CD4-positive, alpha-beta memory T cell (primary cell): Measurements from ENCODE around the gene ZNF747. TPM values are rescaled to one million over a fixed set of nuclear protein-coding genes. Genes with fewer than 3 reads are reported as not detected.

ENCODE experiments used
- CTCF ChIA-PET: fragments of 350-600 bp; sonication (Branson Sonifier 250); formaldehyde crosslinking; loops from one replicate; lab custom pipeline; 2021; ENCODE audit warnings: inconsistent platforms; ENCODE audit not compliant: partially characterized antibody; lab: Charles Lee
- POLR2A ChIA-PET: fragments of 350-600 bp; sonication (Branson Sonifier 250); formaldehyde crosslinking; loops from one replicate; lab custom pipeline; 2021; ENCODE audit not compliant: partially characterized antibody; lab: Charles Lee
- DNase-seq, 5 donors: peaks; one replicate each; pipeline versions ENCODE4 v3.0.0 to v3.0.0-alpha.2; 2020 to 2022; ENCODE audit warnings: mixed read lengths in 1 of 5
- H3K27ac ChIP-seq: one replicate; pipeline ENCODE4 v1.7.0; 2013; ENCODE audit warnings: low read depth, low read length
- H3K27me3 ChIP-seq: 2 replicates; pipeline ENCODE4 v1.7.0; 2013; ENCODE audit warnings: mild to moderate bottlenecking, low read length, moderate library complexity; ENCODE audit not compliant: insufficient read depth
- H3K36me3 ChIP-seq: 2 replicates; pipeline ENCODE4 v1.7.0; 2013; ENCODE audit warnings: mild to moderate bottlenecking, low read length, moderate library complexity; ENCODE audit not compliant: insufficient read depth
- H3K4me1 ChIP-seq: 2 replicates; pipeline ENCODE4 v1.7.0; 2013; ENCODE audit warnings: mild to moderate bottlenecking, low read length, moderate library complexity; ENCODE audit not compliant: insufficient read depth
- H3K4me3 ChIP-seq, 2 donors: one replicate each; pipeline ENCODE4 v1.7.0; 2013; ENCODE audit warnings: low read length in 2 of 2, mild to moderate bottlenecking in 1 of 2
- H3K9me3 ChIP-seq, 2 donors: one replicate each; pipeline ENCODE4 v1.7.0; 2013; ENCODE audit warnings: low read length in 2 of 2, control low read depth in 1 of 2; ENCODE audit not compliant: control insufficient read depth in 1 of 2
- H3K27ac Mint-ChIP-seq, 7 donors: one replicate each; pipeline ENCODE4 v1.8.0; 2020 to 2021; ENCODE audit warnings: mixed read lengths in 7 of 7, mild to moderate bottlenecking in 6 of 7, inconsistent platforms in 3 of 7, moderate library complexity in 3 of 7
- H3K27me3 Mint-ChIP-seq, 2 donors: one replicate each; pipeline ENCODE4 v1.8.0; 2020 to 2021; ENCODE audit warnings: mixed read lengths in 2 of 2
- H3K36me3 Mint-ChIP-seq, 2 donors: one replicate each; pipeline ENCODE4 v1.8.0; 2020 to 2021; ENCODE audit warnings: mixed read lengths in 2 of 2, inconsistent platforms in 1 of 2, mild to moderate bottlenecking in 1 of 2
- H3K4me1 Mint-ChIP-seq, 4 donors: one replicate each; pipeline ENCODE4 v1.8.0; 2020 to 2021; ENCODE audit warnings: mixed read lengths in 4 of 4, mild to moderate bottlenecking in 1 of 4
- H3K4me3 Mint-ChIP-seq, 8 donors: one replicate each; pipeline ENCODE4 v1.8.0; 2020 to 2021; ENCODE audit warnings: mixed read lengths in 8 of 8, mild to moderate bottlenecking in 7 of 8, moderate library complexity in 6 of 8, inconsistent platforms in 3 of 8
- H3K9me3 Mint-ChIP-seq, 8 donors: one replicate each; pipeline ENCODE4 v1.8.0; 2020 to 2021; ENCODE audit warnings: mixed read lengths in 8 of 8, mild to moderate bottlenecking in 5 of 8, inconsistent platforms in 3 of 8, moderate library complexity in 1 of 8
- intact Hi-C: fragments of 100-400 bp; cut with micrococcal nuclease; formaldehyde crosslinking; loops from one replicate; pipeline ENCODE4 v1.15.1; 2023
- polyA plus RNA-seq, 2 donors: library from polyadenylated mRNA; unstranded; fragments of 300-500 nt; fragmentation: Illumina TruSeq; gene quantifications; one replicate each; pipeline ENCODE4 v1.2.3, GENCODE V29; 2021
- total RNA-seq, 2 experiments: library from RNA; stranded (reverse); gene quantifications; one replicate each; pipeline ENCODE4 v1.2.3, GENCODE V29; 2021

The ZNF747 gene
- total and polyA plus RNA-seq, 4 experiments from 2014 or later, result 7.8 to 17.8 (median 12.2) TPM

DNA sequence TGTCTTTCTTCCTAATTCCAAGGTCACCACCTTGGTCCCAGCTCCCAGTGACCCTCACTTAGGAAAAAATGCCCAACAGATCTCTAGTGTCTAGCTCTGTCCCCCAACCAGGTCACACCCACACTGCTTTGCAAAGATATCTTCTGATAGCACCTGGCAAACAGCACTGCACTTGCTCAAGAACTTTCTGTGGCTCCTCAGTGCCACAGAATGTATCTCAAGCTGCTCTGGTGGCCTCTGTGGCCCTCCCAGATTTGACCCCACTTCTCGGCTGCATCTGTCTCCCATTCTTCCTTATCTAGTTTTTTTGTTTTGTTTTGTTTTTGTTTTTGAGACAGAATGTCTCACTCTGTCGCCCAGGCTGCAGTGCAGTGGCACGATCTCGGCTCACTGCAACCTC is 31.9 kb upstream of the ZNF747 start:
- peak overlapping the region; percentile 77 for H3K27ac ChIP-seq
- no peaks in the 10 kb centered on the region for H3K9me3 ChIP-seq
- peak overlapping the region in 1 of 8 donors; percentile 39 for H3K4me3 Mint-ChIP-seq
- peaks cover 16 to 52% (median 33%) of the 10 kb centered on the region in 4 donors for H3K4me1 Mint-ChIP-seq
- H3K36me3 Mint-ChIP-seq, result peaks cover 0 to 2% of the 10 kb centered on the region in 2 donors
- ChIA-PET POLR2A (interaction anchor here (1.0 to 4.5 kb wide), 6 partner anchors 9 to 92 kb away, joined by 3 to 78 read pairs (median 5); partner anchors contain the start of genes FBRS, ZNF747, ZNF764 and ZNF785), CTCF (interaction anchor here (1.0 to 2.4 kb wide), 5 partner anchors 8 to 137 kb away, joined by 3 to 13 read pairs (median 4); partner anchors contain the start of genes DCTPP1 and ZNF747)
- intact Hi-C loops, result no loop called here
- no peak for DNase-seq
- peaks cover 54% of the 10 kb centered on the region for H3K4me1 ChIP-seq
- no peaks in the 10 kb centered on the region for H3K9me3 Mint-ChIP-seq
- no peaks in the 10 kb centered on the region for H3K27me3 Mint-ChIP-seq
- no peak overlapping the region for H3K4me3 ChIP-seq
- no peaks in the 10 kb centered on the region for H3K27me3 ChIP-seq
- H3K27ac Mint-ChIP-seq, result peak overlapping the region; percentile 36 to 99 (median 96)
- peaks cover 4% of the 10 kb centered on the region for H3K36me3 ChIP-seq

DNA sequence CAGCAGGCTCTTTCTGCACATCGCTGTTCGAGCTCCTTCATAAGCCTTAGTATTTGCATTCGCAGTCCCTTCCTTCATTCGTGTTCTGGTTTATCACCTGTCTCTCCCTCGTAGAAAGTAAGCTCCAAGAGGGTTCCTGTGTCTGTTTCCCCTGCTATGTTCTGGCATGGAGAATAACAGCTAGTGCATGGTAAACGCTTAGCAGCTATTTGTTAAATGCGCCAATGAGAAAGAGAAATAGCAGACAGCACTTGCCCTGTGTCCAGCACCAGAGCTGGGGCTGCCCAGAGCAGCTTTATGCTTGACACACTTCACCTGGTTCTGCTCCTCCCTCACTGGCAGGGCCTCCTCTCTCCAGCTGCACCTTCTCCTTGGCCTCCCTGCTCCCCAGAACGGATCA is 31.3 kb upstream of the ZNF747 start:
- H3K27me3 Mint-ChIP-seq, result no peaks in the 10 kb centered on the region
- ChIA-PET CTCF (interaction anchor here (1.0 to 2.2 kb wide), 3 partner anchors 7 to 136 kb away, joined by 3 to 9 read pairs (median 4); partner anchors contain the start of gene DCTPP1), POLR2A (interaction anchor here (0.9 to 4.5 kb wide), 6 partner anchors 8 to 93 kb away, joined by 3 to 78 read pairs (median 5); partner anchors contain the start of genes FBRS, ZNF747, ZNF764 and ZNF785)
- H3K4me1 Mint-ChIP-seq, result peaks cover 19 to 53% (median 36%) of the 10 kb centered on the region in 4 donors
- H3K4me1 ChIP-seq, result peaks cover 57% of the 10 kb centered on the region
- H3K27me3 ChIP-seq, result no peaks in the 10 kb centered on the region
- intact Hi-C loops, result no loop called here
- H3K4me3 Mint-ChIP-seq, result no peak overlapping the region
- H3K36me3 ChIP-seq, result peaks cover 4% of the 10 kb centered on the region
- H3K27ac ChIP-seq, result no peak overlapping the region
- H3K36me3 Mint-ChIP-seq, result peaks cover 0 to 2% of the 10 kb centered on the region in 2 donors
- no peak for DNase-seq
- no peak overlapping the region for H3K4me3 ChIP-seq
- H3K9me3 ChIP-seq, result no peaks in the 10 kb centered on the region
- H3K9me3 Mint-ChIP-seq, result no peaks in the 10 kb centered on the region
- peak overlapping the region in 4 of 7 donors; percentile 80 to 98 (median 93) for H3K27ac Mint-ChIP-seq

DNA sequence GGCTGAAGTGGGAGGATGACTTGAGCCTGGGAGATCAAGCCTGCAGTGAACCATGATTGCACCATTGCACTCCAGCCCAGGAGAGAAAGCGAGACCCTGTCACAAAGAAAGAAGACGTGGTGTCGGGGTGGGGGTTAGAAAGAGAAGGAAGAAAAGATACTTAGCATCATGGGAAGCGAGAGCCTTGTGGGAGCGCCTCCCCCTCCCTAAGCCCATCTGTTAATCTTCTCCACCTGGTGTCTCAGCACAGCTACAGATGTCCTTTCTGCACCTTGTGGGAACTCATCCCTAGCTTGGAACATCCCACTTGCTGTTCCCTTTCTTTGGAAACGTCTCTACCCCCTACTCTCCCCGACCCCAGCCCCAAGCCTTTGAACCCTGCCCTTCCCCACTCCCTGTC is 30.9 kb upstream of the ZNF747 start:
- Mint-ChIP-seq H3K4me1 (peaks cover 19 to 53% (median 36%) of the 10 kb centered on the region in 4 donors), H3K9me3 (no peaks in the 10 kb centered on the region), H3K27me3 (no peaks in the 10 kb centered on the region), H3K36me3 (peaks cover 0 to 2% of the 10 kb centered on the region in 2 donors), H3K4me3 (no peak overlapping the region), H3K27ac (peak overlapping the region in 6 of 7 donors; percentile 38 to 96 (median 64))
- Histone ChIP-seq H3K4me3 (no peak overlapping the region), H3K27ac (no peak overlapping the region), H3K4me1 (peaks cover 55% of the 10 kb centered on the region), H3K9me3 (no peaks in the 10 kb centered on the region), H3K27me3 (no peaks in the 10 kb centered on the region), H3K36me3 (peaks cover 4% of the 10 kb centered on the region)
- intact Hi-C loops, result no loop called here
- CTCF ChIA-PET, result interaction anchor here (1.0 to 2.2 kb wide), 2 partner anchors 9 to 136 kb away, joined by 4 to 9 read pairs; partner anchors contain the start of gene DCTPP1
- POLR2A ChIA-PET, result interaction anchor here (0.6 to 4.5 kb wide), 7 partner anchors 8 to 93 kb away, joined by 3 to 78 read pairs (median 5); partner anchors contain the start of genes FBRS, PRR14, ZNF747 and ZNF764
- DNase-seq, result no peak

DNA sequence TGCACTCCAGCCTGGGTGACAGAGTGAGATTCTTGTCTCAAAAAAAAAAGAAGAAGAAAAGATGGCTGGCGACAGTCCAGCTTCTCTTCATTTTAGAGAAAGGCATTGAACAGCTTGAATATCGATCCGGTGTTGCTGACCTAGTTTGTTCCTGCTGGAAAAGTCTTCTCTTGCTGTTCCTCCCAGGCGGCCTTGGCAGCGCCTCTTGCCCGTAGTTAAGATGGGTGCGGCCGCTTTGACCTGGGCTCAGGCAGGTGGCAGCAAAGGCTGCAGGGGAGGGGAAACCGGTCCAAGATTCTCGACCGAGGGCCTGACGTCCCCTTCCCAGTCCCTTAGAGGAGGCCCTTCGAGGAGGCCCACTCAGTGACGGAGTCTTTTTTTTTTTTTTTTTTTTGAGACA is 27.4 kb upstream of the ZNF747 start:
- Histone ChIP-seq H3K4me1 (peaks cover 31% of the 10 kb centered on the region), H3K27me3 (no peaks in the 10 kb centered on the region), H3K9me3 (no peaks in the 10 kb centered on the region), H3K36me3 (no peaks in the 10 kb centered on the region), H3K4me3 (no peak overlapping the region), H3K27ac (peak overlapping the region; percentile 65)
- DNase-seq, result no peak
- Mint-ChIP-seq H3K9me3 (peaks cover 0 to 2% (median 0%) of the 10 kb centered on the region in 8 donors), H3K4me3 (peak overlapping the region; percentile 82 to 92 (median 86)), H3K4me1 (peaks cover 7 to 48% (median 23%) of the 10 kb centered on the region in 4 donors), H3K27me3 (no peaks in the 10 kb centered on the region), H3K36me3 (peaks cover 0 to 3% of the 10 kb centered on the region in 2 donors), H3K27ac (peak overlapping the region in 3 of 7 donors; percentile 48 to 83 (median 72))
- intact Hi-C loops, result no loop called here
- CTCF ChIA-PET, result interaction anchor here (0.7 to 2.2 kb wide), 5 partner anchors 26 to 113 kb away, joined by 5 to 8 read pairs (median 5); partner anchors contain the start of gene ZNF689
- POLR2A ChIA-PET, result interaction anchor here (1.0 to 13.9 kb wide), 10 partner anchors 9 to 97 kb away, joined by 3 to 457 read pairs (median 3); partner anchors contain the start of genes FBRS, ITGAL, ZNF688 and ZNF747

DNA sequence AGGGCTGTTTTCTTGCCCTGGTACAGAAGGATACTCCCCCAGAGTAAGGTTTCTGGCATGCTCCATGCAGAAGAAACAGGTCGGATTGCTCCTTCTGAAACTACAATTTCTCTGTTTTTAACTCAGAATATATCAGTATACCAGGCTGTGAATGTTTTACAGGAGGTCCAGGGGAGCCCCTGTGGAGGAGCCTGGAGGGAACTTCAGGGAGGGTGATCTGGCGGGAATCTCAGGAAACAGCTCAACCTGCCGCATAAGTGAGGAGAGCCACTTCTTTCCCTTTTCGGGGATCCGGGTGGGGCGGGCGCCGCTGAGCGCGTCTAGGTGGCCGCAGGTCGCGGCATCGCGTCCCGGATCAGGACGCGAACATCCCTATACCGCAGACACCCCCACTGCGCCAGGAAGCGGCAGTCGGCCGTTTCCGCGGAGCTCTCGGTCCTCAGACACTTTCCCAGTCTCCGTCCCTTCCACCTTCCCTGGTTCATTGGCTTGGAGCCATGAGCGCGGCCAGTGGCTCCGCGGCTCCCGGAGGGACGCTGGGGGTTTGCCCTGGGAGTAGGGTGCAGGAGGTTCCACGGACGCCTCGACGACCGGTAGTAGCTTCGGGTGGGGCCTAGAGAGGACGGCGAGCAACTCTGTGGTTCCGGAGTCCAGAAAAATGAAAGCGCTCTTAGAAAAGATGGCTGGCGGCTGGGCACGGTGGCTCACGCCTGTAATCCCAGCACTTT is 26.6 kb upstream of the ZNF747 start:
- CTCF ChIA-PET, result interaction anchor here (0.7 to 2.2 kb wide), 4 partner anchors 26 to 112 kb away, joined by 5 to 8 read pairs (median 5); no protein-coding TSS in a partner anchor
- peaks cover 30% of the 10 kb centered on the region for H3K4me1 ChIP-seq
- H3K4me1 Mint-ChIP-seq, result peaks cover 7 to 48% (median 22%) of the 10 kb centered on the region in 4 donors

DNA sequence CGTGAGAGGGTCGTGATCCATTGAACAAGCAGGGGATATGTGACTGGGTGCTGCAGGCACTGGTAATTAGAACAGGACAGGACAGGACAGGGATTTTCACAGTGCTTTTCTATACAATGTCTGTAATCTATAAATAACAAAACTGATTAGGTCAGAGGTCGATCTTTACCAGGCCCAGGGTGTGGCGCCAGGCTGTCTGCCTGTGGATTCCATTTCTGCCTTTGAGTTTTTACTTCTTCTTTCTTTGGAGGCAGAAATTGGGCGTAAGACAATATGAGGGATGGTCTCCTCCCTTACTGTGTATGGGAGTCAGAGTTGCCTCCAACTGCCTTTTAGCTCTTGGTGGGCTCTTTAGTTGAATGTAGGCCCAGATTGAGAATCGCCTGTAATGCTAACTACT is 25.0 kb upstream of the ZNF747 start:
- H3K27me3 ChIP-seq, result no peaks in the 10 kb centered on the region
- POLR2A ChIA-PET, result interaction anchor here (1.7 to 13.9 kb wide), 6 partner anchors 8 to 142 kb away, joined by 9 to 457 read pairs (median 50); partner anchors contain the start of genes DCTPP1, ZNF688 and ZNF747
- no peak overlapping the region for H3K27ac ChIP-seq
- no peaks in the 10 kb centered on the region for H3K27me3 Mint-ChIP-seq
- peaks cover 9 to 41% (median 25%) of the 10 kb centered on the region in 4 donors for H3K4me1 Mint-ChIP-seq
- peaks cover 0 to 2% (median 0%) of the 10 kb centered on the region in 8 donors for H3K9me3 Mint-ChIP-seq
- peaks cover 40% of the 10 kb centered on the region for H3K4me1 ChIP-seq
- intact Hi-C loops, result loop anchor here (2.0 kb wide), 2 partner anchors 75 to 99 kb away; partner anchors contain the start of gene FBRS
- CTCF ChIA-PET, result interaction anchor here (1.0 to 1.6 kb wide), 3 partner anchors 12 to 38 kb away, joined by 3 to 4 read pairs (median 4); partner anchors contain the start of gene ZNF688
- H3K4me3 ChIP-seq, result no peak overlapping the region
- no peaks in the 10 kb centered on the region for H3K9me3 ChIP-seq
- H3K4me3 Mint-ChIP-seq, result peak overlapping the region in 5 of 8 donors; percentile 46 to 89 (median 74)
- H3K36me3 Mint-ChIP-seq, result peaks cover 7 to 10% of the 10 kb centered on the region in 2 donors
- DNase-seq, result no peak
- H3K36me3 ChIP-seq, result peaks cover 6% of the 10 kb centered on the region
- peak overlapping the region in 6 of 7 donors; percentile 30 to 97 (median 93) for H3K27ac Mint-ChIP-seq

More for the DNA sequence above, 26.6 kb upstream of the ZNF747 start:
- H3K36me3 Mint-ChIP-seq, result peaks cover 2 to 5% of the 10 kb centered on the region in 2 donors
- peak overlapping the region; percentile 29 to 35 for H3K4me3 ChIP-seq
- peak overlapping the region; percentile 67 to 95 (median 85) for H3K27ac Mint-ChIP-seq
- intact Hi-C loops, result no loop called here
- no peaks in the 10 kb centered on the region for H3K27me3 ChIP-seq
- H3K36me3 ChIP-seq, result no peaks in the 10 kb centered on the region
- H3K9me3 Mint-ChIP-seq, result peaks cover 0 to 2% (median 0%) of the 10 kb centered on the region in 8 donors
- H3K27me3 Mint-ChIP-seq, result no peaks in the 10 kb centered on the region
- no peaks in the 10 kb centered on the region for H3K9me3 ChIP-seq
- H3K27ac ChIP-seq, result peak overlapping the region; percentile 65
- POLR2A ChIA-PET, result interaction anchor here (0.6 to 13.9 kb wide), 13 partner anchors 8 to 153 kb away, joined by 3 to 457 read pairs (median 3); partner anchors contain the start of genes DCTPP1, FBRS, ITGAL and ZNF688
- no peak for DNase-seq
- peak overlapping the region; percentile 82 to 92 (median 86) for H3K4me3 Mint-ChIP-seq
